ENCODE data around the gene AMER3.
A peak's percentile ranks its signal among the peaks of the same experiment; 100 is the strongest.

DNA sequence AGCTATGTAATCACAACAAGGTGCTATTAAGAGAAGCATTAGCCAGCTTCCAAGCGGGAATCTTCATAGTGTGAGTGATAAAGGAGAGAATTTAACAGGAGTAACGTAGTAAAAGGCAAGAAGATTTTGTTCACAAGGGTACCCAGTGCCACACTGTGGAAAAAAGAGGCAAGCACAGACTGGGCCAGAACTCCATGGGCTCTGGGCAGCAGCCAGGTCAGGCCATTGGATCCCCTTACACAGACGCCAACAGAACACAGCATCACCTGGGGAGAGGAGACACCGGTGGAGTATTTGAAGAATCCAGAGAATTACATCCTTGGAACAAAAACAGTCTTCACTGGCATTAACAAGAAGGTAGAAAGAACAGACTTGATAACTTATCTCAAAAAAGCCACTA, 21.2 kb downstream of the AMER3 start:
- TF ChIP-seq CTCF (IDR thresholded peaks at IDR 0.05) = no peak
- TF ChIP-seq, protein P1, sequence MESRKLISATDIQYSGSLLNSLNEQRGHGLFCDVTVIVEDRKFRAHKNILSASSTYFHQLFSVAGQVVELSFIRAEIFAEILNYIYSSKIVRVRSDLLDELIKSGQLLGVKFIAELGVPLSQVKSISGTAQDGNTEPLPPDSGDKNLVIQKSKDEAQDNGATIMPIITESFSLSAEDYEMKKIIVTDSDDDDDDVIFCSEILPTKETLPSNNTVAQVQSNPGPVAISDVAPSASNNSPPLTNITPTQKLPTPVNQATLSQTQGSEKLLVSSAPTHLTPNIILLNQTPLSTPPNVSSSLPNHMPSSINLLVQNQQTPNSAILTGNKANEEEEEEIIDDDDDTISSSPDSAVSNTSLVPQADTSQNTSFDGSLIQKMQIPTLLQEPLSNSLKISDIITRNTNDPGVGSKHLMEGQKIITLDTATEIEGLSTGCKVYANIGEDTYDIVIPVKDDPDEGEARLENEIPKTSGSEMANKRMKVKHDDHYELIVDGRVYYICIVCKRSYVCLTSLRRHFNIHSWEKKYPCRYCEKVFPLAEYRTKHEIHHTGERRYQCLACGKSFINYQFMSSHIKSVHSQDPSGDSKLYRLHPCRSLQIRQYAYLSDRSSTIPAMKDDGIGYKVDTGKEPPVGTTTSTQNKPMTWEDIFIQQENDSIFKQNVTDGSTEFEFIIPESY (IDR thresholded peaks at IDR 0.05; ENCODE audit: borderline replicate concordance, low read depth) = no peak
- TF ChIP-seq SMC3 (IDR thresholded peaks at IDR 0.05; ENCODE audit: low read depth, low read length) = peak; percentile 28; the same call in 1 of the 2 replicates
- TF ChIP-seq, protein P2, sequence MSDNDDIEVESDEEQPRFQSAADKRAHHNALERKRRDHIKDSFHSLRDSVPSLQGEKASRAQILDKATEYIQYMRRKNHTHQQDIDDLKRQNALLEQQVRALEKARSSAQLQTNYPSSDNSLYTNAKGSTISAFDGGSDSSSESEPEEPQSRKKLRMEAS (IDR thresholded peaks at IDR 0.05; ENCODE audit: low read depth) = no peak
- TF ChIP-seq FOXJ3 (CRISPR knock-in tag; IDR thresholded peaks at IDR 0.05) = no peak
- no peak for TF ChIP-seq MEF2A (IDR thresholded peaks at IDR 0.05; ENCODE audit: borderline replicate concordance, low read depth)
- TF ChIP-seq TEAD4 (IDR thresholded peaks at IDR 0.05; ENCODE audit: borderline replicate concordance, insufficient read depth) = no peak
- TF ChIP-seq CHD2 (IDR thresholded peaks at IDR 0.05; ENCODE audit: low read length, partially characterized antibody) = no peak
- no peak for TF ChIP-seq FOXM1 (IDR thresholded peaks at IDR 0.05; ENCODE audit: low read depth)

Data from SK-N-SH (cell line).